Neural cell (in vitro differentiated cells): ENCODE results near the gene POLDIP2. TPM values are rescaled to one million over a fixed set of nuclear protein-coding genes. Genes with fewer than 3 reads are reported as not detected.

Experiments
- H2AFZ ChIP-seq: fragments of 200-600, 300-800 bp; sonication (generic), shearing (Covaris generic); 2 replicates; pipeline ENCODE4 v1.6.0; 2014; ENCODE audit warnings: low read depth, mild to moderate bottlenecking, antibody characterized with exemption, low read length, moderate library complexity
- H3F3A ChIP-seq: fragments of 200-600 bp; shearing (Covaris generic); 2 replicates; pipeline ENCODE4 v1.6.1; 2016; ENCODE audit warnings: mild to moderate bottlenecking, moderate library complexity, mixed read lengths, antibody characterized with exemption, low read length; ENCODE audit not compliant: insufficient read depth, poor library complexity, severe bottlenecking
- H3K27ac ChIP-seq: fragments of 200-600, 300-800 bp; sonication (generic), shearing (Covaris generic); 2 replicates; pipeline ENCODE4 v1.5.1; 2014; ENCODE audit warnings: mild to moderate bottlenecking, low read length, moderate library complexity
- H3K27me3 ChIP-seq: fragments of 300-800, 200-600 bp; sonication (generic), shearing (Covaris generic); 2 replicates; pipeline ENCODE4 v1.6.0; 2014; ENCODE audit warnings: mild to moderate bottlenecking, low read depth, low read length, moderate library complexity; ENCODE audit not compliant: insufficient read depth
- H3K36me3 ChIP-seq: fragments of 300-800, 200-600 bp; sonication (generic), shearing (Covaris generic); 2 replicates; pipeline ENCODE4 v1.5.1; 2014; ENCODE audit warnings: mild to moderate bottlenecking, antibody characterized with exemption, low read length, moderate library complexity; ENCODE audit not compliant: insufficient read depth
- H3K4me2 ChIP-seq: fragments of 300-800, 200-600 bp; sonication (generic), shearing (Covaris generic); 2 replicates; pipeline ENCODE4 v1.6.0; 2014; ENCODE audit warnings: mild to moderate bottlenecking, low read length
- H3K4me3 ChIP-seq: fragments of 300-800, 200-600 bp; sonication (generic), shearing (Covaris generic); 2 replicates; pipeline ENCODE4 v1.5.1; 2014; ENCODE audit warnings: mild to moderate bottlenecking, low read length, moderate library complexity
- H3K79me2 ChIP-seq: fragments of 200-600 bp; shearing (Covaris generic); replicated peaks from 2 replicates; pipeline ENCODE4 v1.6.0; 2014; ENCODE audit warnings: mild to moderate bottlenecking, low read length, moderate library complexity; ENCODE audit not compliant: insufficient read depth
- H3K9ac ChIP-seq: fragments of 300-800, 200-600 bp; sonication (generic), shearing (Covaris generic); 2 replicates; pipeline ENCODE4 v1.6.1; 2016; ENCODE audit warnings: mild to moderate bottlenecking, low read length, mixed read lengths
- H3K9me2 ChIP-seq: fragments of 200-600 bp; shearing (Covaris generic); 2 replicates; pipeline ENCODE4 v1.6.1; 2016; ENCODE audit warnings: mild to moderate bottlenecking, low read length, mixed read lengths; ENCODE audit not compliant: insufficient read depth
- H3K9me3 ChIP-seq: fragments of 200-600, 300-800 bp; sonication (generic), shearing (Covaris generic); 2 replicates; pipeline ENCODE4 v1.6.1; 2016; ENCODE audit warnings: mild to moderate bottlenecking, mixed run types, low read length, moderate library complexity, mixed read lengths
- H4K20me1 ChIP-seq: fragments of 200-600 bp; shearing (Covaris generic); 2 replicates; pipeline ENCODE4 v1.6.1; 2016; ENCODE audit warnings: mild to moderate bottlenecking, mixed run types; ENCODE audit not compliant: insufficient read depth
- CTCF ChIP-seq: fragments of 450-650 bp; IDR thresholded peaks from 2 replicates; pipeline ENCODE4 v1.5.1; 2014; ENCODE audit warnings: antibody characterized with exemption, mild to moderate bottlenecking, moderate library complexity; ENCODE audit not compliant: poor library complexity, severe bottlenecking
- EP300 ChIP-seq: fragments of 450-650 bp; conservative IDR thresholded peaks from 2 replicates; pipeline ENCODE4 v1.6.1; 2014; ENCODE audit warnings: antibody characterized with exemption, mild to moderate bottlenecking, moderate library complexity; ENCODE audit not compliant: poor library complexity, severe bottlenecking
- EZH2 ChIP-seq: fragments of 200-600, 300-800 bp; shearing (Covaris generic), sonication (generic); IDR thresholded peaks from 2 replicates; pipeline ENCODE4 v1.6.1; 2014; ENCODE audit warnings: antibody characterized with exemption, low read length, borderline replicate concordance, mild to moderate bottlenecking; ENCODE audit not compliant: insufficient read depth, poor library complexity, severe bottlenecking
- MXI1 ChIP-seq: fragments of 450-650 bp; conservative IDR thresholded peaks from 2 replicates; pipeline ENCODE4 v1.6.1; 2014; ENCODE audit warnings: antibody characterized with exemption, mild to moderate bottlenecking; ENCODE audit not compliant: poor library complexity, severe bottlenecking
- POLR2AphosphoS5 ChIP-seq: IDR thresholded peaks from 2 replicates; pipeline ENCODE4 v1.6.1; 2012
- RAD21 ChIP-seq: fragments of 450-650 bp; conservative IDR thresholded peaks from 2 replicates; pipeline ENCODE4 v1.6.1; 2014; ENCODE audit warnings: antibody characterized with exemption, mild to moderate bottlenecking, moderate library complexity
- REST ChIP-seq: IDR thresholded peaks from 2 replicates; pipeline ENCODE4 v1.6.1; 2012; ENCODE audit warnings: borderline replicate concordance
- SMC3 ChIP-seq: fragments of 450-650 bp; conservative IDR thresholded peaks from 2 replicates; pipeline ENCODE4 v1.6.1; 2014; ENCODE audit warnings: antibody characterized with exemption, mild to moderate bottlenecking, moderate library complexity; ENCODE audit not compliant: poor library complexity
- TAF1 ChIP-seq: IDR thresholded peaks from 2 replicates; pipeline ENCODE4 v1.6.1; 2012; ENCODE audit warnings: low read depth
- polyA plus RNA-seq: library from polyadenylated mRNA; depleted of rRNA; stranded (reverse); fragments of >200 nt; gene quantifications from 2 replicates; pipeline ENCODE4 v1.2.3, GENCODE V29; 2014

Gene POLDIP2
- polyA plus RNA-seq, 1 donor from 2014 or later: 75.4 TPM

GRCh38 chr17:28391401-28391800 is 34.1 kb upstream of the POLDIP2 start:
- TF ChIP-seq SMC3: no peak
- TF ChIP-seq TAF1: no peak
- TF ChIP-seq CTCF: no peak
- TF ChIP-seq POLR2AphosphoS5: no peak
- no peak for TF ChIP-seq REST
- no peak for TF ChIP-seq EP300
- TF ChIP-seq EZH2: no peak
- no peak for TF ChIP-seq MXI1
- no peak for TF ChIP-seq RAD21
- no peak overlapping the region for H3K27ac ChIP-seq
- H3K4me2 ChIP-seq: no peak overlapping the region
- no peaks in the 10 kb centered on the region for H3K9me3 ChIP-seq
- no peaks in the 10 kb centered on the region for H3K27me3 ChIP-seq
- no peaks in the 10 kb centered on the region for H4K20me1 ChIP-seq
- H3K4me3 ChIP-seq: no peak overlapping the region
- no peaks in the 10 kb centered on the region for H3K9me2 ChIP-seq
- no peak overlapping the region for H3K9ac ChIP-seq
- H3F3A ChIP-seq: no peaks in the 10 kb centered on the region
- peaks cover 5% of the 10 kb centered on the region for H3K36me3 ChIP-seq
- H3K79me2 ChIP-seq: no peaks in the 10 kb centered on the region
- H2AFZ ChIP-seq: no peak overlapping the region

- TF ChIP-seq SMC3 (no peak), RAD21 (no peak), TAF1 (no peak), REST (no peak), POLR2AphosphoS5 (no peak)
- H3K9me3 ChIP-seq: no peaks in the 10 kb centered on the region
Observed at GRCh38 chr17:28390984-28391383, 33.7 kb upstream of the POLDIP2 start.

More at GRCh38 chr17:28390984-28391383, 33.7 kb upstream of the POLDIP2 start:
- Histone ChIP-seq H3K9me2 (no peaks in the 10 kb centered on the region), H3K36me3 (peaks cover 5% of the 10 kb centered on the region), H3K4me2 (no peak overlapping the region), H3K4me3 (no peak overlapping the region), H3K9ac (no peak overlapping the region), H3K27ac (no peak overlapping the region), H2AFZ (no peak overlapping the region), H3F3A (no peaks in the 10 kb centered on the region), H3K27me3 (no peaks in the 10 kb centered on the region), H4K20me1 (no peaks in the 10 kb centered on the region), H3K79me2 (no peaks in the 10 kb centered on the region)
